Stimulated activated CD4-positive, alpha-beta T cell treated with anti-CD3 and anti-CD28 coated beads, Interleukin-1b, Interleukin-23, amount 100 ng/mL, for 24 hours (primary cell): Measurements from ENCODE around the gene IQCF2.
"Not testable (repeated sequence)": the region's sequence is repeated elsewhere in the genome, so short reads cannot be mapped to it uniquely, and the experiment has no call there.

ENCODE experiments used
- DNase-seq, 4 experiments: peaks; one replicate each; pipeline ENCODE4 v3.0.0-alpha.2; 2020; ENCODE audit warnings: low read depth in 4 of 4, low spot score in 1 of 4

Gene IQCF2

DNA sequence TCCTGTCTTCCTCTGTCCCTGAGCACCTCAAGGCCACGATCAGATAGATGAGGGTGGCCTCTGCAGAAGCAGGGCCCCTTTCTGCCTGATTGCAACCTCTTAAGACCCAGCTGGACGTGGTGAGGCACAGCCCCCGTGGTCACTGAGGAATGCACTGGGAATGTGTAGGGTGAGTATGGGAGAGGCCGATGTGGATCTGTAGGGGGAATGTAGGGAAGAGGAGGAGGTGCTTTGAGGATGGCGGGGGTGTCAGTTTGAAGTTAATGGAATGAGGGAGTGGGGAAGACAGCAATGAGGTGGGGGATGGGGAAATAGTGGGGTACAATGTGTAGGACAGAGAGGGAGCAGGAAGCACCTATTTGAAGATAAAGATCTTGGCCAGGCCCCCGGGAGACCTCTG is 14.8 kb downstream of the IQCF2 start:
- no peak for DNase-seq

DNA sequence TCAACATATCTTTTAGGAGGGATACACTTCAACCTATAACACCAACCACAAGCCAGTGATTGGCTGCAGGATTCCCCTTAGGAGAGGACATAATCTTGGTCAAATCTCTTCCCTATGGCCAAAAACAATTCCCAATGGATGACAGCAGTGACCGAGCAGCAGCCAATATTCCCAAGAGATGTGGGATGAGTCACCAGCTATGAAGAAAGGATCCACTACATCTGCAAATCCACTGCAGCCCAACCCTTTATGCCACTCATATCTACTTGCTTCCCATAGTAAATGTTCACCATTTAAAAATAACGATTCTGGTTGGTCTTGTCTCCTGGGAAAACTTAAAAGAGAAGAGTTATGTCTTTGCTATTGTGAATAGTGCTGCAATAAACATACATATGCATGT is 18.5 kb downstream of the IQCF2 start:
- no peak for DNase-seq

DNA sequence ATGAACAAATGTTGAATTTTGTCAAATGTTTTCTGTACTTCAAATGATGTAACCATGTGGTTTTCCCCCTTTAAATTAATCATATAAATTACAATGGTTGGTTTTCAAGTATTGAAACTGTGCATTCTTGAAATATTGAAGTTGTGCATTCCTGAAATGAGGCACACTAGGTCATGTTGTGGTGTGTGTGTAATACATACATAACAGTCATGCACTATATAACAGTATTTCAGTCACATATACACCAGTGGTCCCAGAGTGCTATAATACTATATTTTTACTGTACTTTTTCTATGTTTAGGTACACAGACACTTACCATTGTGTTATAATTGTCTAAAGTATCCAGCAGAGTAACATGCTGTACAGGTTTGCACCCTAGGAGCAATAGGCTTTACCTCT is 25.0 kb downstream of the IQCF2 start:
- no peak for DNase-seq

DNA sequence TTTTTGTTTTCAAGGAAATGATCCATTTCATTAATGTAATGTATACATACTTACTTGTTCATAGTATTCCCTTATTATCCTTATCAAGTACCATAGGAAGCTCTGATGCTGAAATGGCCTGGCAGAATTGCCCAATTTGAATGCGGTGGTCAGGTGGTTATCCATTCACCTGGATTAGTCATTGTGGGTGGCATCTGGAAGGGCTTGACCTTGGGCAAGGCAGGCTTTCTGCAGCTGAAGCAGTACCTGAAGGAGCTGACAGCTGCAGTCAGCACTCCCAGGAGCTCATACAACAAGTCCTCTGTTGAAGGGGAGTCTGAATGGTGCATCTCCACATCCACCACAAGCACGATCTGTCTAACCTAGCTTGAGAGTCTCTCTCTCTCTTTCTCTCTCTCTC is 26.2 kb downstream of the IQCF2 start:
- no peak for DNase-seq

DNA sequence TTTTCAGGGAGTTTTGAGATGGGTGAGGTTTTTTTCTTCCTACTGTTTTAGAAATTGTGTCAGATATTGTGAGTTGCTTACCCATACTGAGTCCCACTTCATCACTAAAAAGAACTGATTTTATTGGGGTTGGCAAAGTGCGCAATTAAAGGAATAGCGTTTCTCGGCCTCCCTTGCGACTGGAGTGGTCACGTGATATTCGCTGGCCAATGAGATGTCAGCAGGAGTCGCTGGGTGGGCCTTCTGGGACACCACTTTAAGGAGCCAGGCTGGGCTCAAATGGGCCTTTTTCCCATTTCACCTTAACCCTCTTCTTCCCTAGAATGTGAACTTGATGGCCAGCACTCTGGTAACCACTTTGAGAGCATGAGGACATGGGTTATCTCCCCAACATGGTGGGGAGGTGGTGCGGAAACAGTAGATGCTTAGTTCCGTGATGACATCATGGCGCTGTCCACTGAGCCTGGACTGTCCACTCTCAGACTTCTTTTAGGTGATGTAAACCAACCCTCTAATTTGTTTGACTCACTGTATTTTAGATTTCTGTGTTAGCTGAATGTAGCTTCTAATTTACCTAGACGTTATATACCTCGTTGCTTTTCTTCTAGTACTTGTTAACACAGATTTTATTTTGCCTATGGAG is 27.2 kb downstream of the IQCF2 start:
- no peak for DNase-seq

DNA sequence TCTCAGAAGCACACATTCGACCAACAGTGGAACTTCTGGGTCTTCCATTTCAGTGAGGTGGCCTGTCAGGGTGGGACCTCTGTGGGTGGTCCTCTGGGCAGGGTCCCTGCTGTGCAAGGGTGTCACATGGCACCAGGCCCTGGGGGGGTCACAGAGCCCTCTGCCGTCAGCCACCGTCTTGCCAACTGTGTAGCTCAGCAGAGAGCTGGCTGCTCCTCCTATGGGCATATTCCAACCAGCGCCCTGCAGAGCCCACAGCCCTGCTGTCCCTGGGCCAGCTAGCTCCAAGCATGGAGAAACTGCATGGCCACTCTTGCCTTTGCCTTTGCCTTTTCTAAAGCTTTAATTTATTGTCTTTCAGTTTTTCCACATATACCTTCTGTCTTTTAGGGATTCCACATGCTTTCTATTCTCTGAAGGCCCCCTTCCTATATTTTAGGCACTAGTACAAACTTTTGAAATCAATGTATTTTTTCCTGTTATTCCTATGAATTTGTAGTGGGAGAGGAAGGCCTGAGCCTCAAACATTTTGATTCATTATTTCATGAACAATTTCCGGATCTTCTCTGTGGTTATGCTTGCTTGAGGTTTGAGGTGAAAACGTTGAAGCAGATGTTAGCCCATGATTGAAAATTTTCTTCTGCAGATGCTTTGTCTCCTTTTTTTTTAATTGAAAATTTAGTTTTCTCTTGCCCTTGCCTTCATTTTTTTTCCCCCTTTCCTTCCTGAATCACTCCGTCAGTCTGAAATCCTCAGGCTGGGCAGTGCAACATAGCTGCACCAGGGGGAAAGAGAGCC is 30.0 kb downstream of the IQCF2 start:
- no peak for DNase-seq

DNA sequence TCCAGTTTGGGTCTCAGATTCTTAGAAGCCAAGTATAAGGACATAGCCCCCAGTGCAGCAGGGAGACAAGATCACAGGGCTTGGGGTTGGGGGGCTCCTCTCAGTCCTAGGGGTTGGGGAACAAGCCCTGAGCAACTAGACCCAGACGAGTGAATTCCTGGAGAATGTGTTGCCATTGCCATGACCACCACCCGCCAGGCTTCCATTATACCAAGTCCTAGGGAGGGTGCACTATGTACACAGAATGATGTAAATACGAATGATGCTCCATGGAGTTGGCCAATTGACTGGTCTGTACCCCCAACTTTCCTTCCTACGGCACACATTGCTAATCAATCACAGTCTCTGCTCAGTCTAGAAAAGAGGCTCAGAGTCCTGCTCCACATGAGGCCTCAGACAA is 33.0 kb downstream of the IQCF2 start:
- no peak for DNase-seq

DNA sequence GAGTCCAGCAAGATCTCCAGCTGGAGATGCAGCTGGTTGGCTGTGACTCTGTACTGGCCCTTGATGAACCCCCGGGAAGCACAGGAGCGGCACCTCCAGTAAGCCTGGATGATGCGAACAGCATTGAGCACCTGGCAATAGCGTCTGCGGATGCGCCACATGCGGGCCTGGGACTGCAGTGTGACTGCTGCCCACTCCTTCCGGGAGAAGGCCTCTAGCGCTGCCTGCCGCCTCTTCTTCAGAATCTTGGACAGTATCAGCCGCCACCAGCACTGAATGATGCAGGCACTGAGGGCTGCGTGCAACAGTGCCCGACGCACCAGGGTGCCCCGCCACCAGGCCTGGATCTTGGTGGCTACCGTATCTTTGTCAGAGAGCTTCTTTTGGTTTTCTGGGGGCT is 33.5 kb downstream of the IQCF2 start:
- DNase-seq, result no peak

DNA sequence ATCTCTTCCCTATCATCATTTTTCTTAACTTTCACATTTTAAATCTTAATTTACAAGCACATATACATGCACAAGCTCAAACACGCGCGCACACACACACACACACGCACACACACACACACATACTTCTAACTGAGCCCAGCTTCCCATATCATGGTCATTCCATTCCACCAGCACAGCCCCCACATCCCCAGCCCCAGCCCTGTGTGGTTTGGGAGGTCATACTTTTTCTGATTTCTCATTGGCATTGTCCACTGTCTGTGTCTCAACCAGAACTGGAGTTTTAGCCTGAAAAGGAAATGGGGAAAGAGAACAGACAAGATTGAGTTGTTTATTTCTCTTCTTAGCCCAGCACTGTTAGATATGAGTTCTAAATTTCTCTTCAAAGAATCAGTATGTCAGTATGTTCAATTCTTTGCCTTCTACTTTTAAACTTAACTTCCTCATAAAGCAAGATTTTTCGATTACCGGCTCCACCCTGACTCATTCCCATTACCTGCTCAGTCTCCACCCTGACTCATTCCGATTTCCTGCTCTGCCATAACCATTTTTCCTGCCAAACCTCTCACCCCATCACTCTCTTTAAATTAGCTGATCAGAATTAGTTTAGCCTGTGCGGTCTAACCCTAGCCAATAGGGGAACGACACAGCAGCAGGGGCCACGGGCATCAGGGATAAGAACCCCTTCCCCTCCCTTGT is 35.3 kb downstream of the IQCF2 start:
- no peak for DNase-seq

DNA sequence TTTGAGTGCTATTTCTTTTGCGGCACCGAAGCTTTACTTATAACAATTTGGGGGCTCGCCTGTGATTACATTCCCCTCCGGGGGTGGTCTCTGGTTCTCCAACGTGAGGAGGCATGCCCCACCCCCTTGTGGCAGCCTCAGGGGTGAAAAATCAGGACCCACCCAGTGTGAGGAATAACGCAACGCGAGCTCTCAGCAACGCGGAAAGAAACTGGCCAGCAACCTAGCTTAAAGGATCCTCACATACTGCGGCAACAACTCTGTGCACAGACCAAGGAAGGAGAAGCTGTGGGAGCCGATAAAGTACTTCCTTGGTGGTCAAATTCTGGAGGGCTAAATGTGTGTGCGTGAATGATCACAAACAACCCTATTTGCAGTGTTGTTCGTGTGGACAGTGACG is 36.0 kb downstream of the IQCF2 start:
- DNase-seq, result no peak

DNA sequence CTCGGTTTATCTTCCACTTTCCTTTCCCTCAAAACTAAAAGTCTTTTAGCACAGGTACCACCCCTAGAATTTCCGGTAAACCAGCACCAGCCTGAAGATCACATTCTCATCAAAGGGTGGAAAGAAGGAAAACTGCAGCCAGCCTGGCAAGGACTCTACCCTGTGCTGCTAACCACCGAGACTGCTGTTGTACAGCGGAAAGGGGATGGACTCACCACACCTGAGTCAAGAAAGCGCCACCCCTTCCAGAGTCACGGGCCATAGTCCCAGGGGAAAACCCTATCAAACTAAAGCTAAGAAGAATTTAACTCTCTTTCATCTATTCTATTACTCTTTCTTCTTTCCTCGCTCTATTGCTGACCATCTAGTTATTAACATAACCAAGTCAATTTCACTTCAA is 38.6 kb downstream of the IQCF2 start:
- DNase-seq, result not testable (repeated sequence)

DNA sequence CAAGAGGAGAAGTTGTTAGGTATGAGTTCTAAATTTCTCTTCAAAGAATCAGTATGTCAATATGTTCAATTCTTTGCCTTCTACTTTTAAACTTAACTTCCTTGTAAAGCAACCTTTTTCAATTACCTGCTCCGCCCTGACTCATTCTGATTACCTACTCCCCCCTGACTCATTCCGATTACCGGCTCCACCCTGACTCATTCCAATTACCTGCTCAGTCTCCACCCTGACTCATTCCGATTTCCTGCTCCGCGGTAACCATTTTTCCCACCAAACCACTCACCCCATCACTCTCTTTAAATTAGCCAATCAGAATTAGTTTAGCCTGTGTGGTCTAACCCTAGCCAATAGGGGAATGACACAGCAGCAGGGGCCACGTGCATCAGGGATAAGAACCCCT is 40.9 kb downstream of the IQCF2 start:
- DNase-seq, result peak in 1 of 4 experiments; percentile 13

DNA sequence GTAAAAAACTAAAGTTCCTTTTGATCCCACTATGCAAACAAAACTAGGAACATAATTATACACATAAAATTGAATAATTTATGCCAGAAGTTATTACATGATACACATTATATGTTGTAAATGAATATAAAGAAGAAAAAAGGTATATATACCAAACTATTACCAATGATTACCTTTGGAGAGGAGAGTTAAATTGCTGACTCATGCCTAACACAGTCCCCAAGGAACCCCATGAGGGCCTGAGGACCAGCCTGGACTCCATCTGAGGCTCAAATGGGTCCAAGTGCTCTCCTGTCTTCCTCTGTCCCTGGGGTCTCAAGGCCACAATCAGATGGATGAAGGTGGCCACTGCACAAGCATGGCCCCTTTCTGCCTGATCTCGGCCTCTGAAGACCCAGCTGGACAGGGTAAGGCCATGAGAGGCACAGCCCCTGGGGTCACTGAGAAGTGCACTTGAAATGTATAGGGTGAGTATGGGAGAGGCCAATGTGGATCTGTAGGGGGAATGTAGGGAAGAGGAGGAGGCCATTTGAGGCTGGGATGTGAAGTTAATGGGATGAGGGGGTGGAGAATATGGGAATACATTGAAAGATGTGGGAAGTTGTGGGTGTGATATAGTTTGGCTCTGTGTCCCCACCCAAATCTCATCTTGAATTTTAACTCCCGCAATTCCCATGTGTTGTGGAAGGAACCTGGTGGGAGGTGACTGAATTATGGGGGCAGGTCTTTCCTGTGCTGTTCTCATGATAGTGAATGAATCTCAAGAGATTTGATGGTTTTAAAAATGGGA is 42.8 kb downstream of the IQCF2 start:
- no peak for DNase-seq

DNA sequence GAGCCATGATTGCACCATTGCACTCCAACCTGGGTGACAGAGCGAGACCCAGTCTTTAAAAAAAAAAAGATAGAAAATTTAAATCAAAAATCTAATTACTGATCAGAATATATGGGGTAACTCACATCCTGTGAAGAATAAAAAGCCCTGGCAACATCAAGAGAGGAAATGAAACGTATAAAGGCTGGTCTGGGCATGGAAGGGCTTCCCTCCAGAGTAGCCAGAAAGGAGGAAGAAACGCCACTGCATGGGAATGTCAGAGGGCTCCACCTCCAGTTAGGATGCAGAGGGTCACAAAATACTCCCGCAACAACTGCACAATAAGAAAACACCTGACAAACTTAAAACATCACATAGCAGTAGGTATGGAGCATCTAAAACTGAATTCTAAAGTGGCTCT is 46.6 kb downstream of the IQCF2 start:
- no peak for DNase-seq
